Hindlimb muscle (tissue), 1 donor: ENCODE data around the gene PDE6B. TPM values are rescaled to one million over a fixed set of nuclear protein-coding genes. Genes with fewer than 3 reads are reported as not detected.
"Not testable (repeated sequence)": the region's sequence is repeated elsewhere in the genome, so short reads cannot be mapped to it uniquely, and the experiment has no call there.

ENCODE experiments used
- DNase-seq: peaks from one replicate; pipeline ENCODE4 v3.0.0-alpha.2; 2013
- polyA plus RNA-seq: library from polyadenylated mRNA; unstranded; fragments of 120-200 nt; gene quantifications from one replicate; pipeline ENCODE4 v1.2.1, GENCODE V29; 2013; ENCODE audit not compliant: insufficient read length

Gene PDE6B
- polyA plus RNA-seq, 1 donor: 17.0 TPM

- DNase-seq: peak; percentile 94
Observed at GRCh38 chr4:705278-706082, 80.1 kb downstream of the PDE6B start, which contains the start of gene PCGF3. PCGF3 (plus strand) TSS chr4:705832; CDS start chr4:733681, 27,849 bp downstream.

- not testable (repeated sequence) for DNase-seq
Observed at GRCh38 chr4:706083-706633, 80.8 kb downstream of the PDE6B start.

- no peak for DNase-seq
Observed at GRCh38 chr4:706834-707598, 81.6 kb downstream of the PDE6B start.

- no peak for DNase-seq
Observed at GRCh38 chr4:707929-708630, 82.7 kb downstream of the PDE6B start.

- DNase-seq: no peak
Observed at GRCh38 chr4:708631-708933, 83.2 kb downstream of the PDE6B start.

GRCh38 chr4:709348-709747, 84.0 kb downstream of the PDE6B start:
- no peak for DNase-seq

- no peak for DNase-seq
Observed at GRCh38 chr4:710116-710515, 84.7 kb downstream of the PDE6B start.

GRCh38 chr4:710916-711315, 85.5 kb downstream of the PDE6B start:
- DNase-seq: no peak

- no peak for DNase-seq
Observed at GRCh38 chr4:712093-712492, 86.7 kb downstream of the PDE6B start.

GRCh38 chr4:712916-713632, 87.7 kb downstream of the PDE6B start:
- no peak for DNase-seq

- DNase-seq: no peak
Observed at GRCh38 chr4:714087-714486, 88.7 kb downstream of the PDE6B start.

GRCh38 chr4:717601-718320, 92.4 kb downstream of the PDE6B start:
- DNase-seq: no peak

GRCh38 chr4:718460-718859, 93.1 kb downstream of the PDE6B start:
- DNase-seq: no peak

Other genes starting within 250 kb of the PDE6B start
- gene ZNF721, start 126.4 kb upstream of the PDE6B start, polyA plus RNA-seq: 18.8 TPM
- 38.3 TPM for gene PIGG, start 126.4 kb upstream of the PDE6B start, polyA plus RNA-seq
- gene TMEM271, start 49.3 kb upstream of the PDE6B start, polyA plus RNA-seq: not detected
- 251 TPM for gene ATP5ME, start 48.7 kb downstream of the PDE6B start, polyA plus RNA-seq
- gene MYL5, start 49.0 kb downstream of the PDE6B start, polyA plus RNA-seq: 1,006 TPM
- gene SLC49A3, start 63.6 kb downstream of the PDE6B start, polyA plus RNA-seq: 19.1 TPM
- 50.5 TPM for gene PCGF3, start 80.3 kb downstream of the PDE6B start, polyA plus RNA-seq
- gene CPLX1, start 200.6 kb downstream of the PDE6B start, polyA plus RNA-seq: 0.28 TPM